Esophagus muscularis mucosa (tissue), 4 donors: Measurements from ENCODE around the gene MMS22L. TPM values are rescaled to one million over a fixed set of nuclear protein-coding genes. Genes with fewer than 3 reads are reported as not detected.

ENCODE experiments used
- DNase-seq: peaks from one replicate; pipeline ENCODE4 v3.0.0-alpha.2; 2017; ENCODE audit errors: extremely low spot score
- H3K27ac ChIP-seq, 4 donors: fragments of 200-600 bp; sonication (generic); replicated peaks in 1 of 4; 1 replicate in 3 of 4; 2 replicates in 1 of 4; pipeline ENCODE4 v1.5.1; 2016 to 2019; ENCODE audit warnings: mild to moderate bottlenecking in 1 of 4
- H3K27me3 ChIP-seq, 4 donors: fragments of 200-600 bp; sonication (generic); one replicate each; pipeline versions ENCODE4 v1.5.1 to v1.6.0; 2016 to 2019
- H3K36me3 ChIP-seq, 4 donors: fragments of 200-600 bp; sonication (generic); one replicate each; pipeline ENCODE4 v1.5.1; 2016 to 2019
- H3K4me1 ChIP-seq, 4 donors: fragments of 200-600 bp; sonication (generic); one replicate each; pipeline ENCODE4 v1.5.1; 2016 to 2019
- H3K4me3 ChIP-seq, 4 donors: fragments of 200-600 bp; sonication (generic); 1 replicate in 2 of 4; 2 replicates in 2 of 4; pipeline ENCODE4 v1.5.1; 2016 to 2019; ENCODE audit warnings: mild to moderate bottlenecking in 4 of 4, moderate library complexity in 1 of 4
- H3K9me3 ChIP-seq, 4 donors: fragments of 200-600 bp; sonication (generic); 1 replicate in 3 of 4; 2 replicates in 1 of 4; pipeline ENCODE4 v1.5.1; 2016 to 2019
- EP300 ChIP-seq: sonication (generic); formaldehyde crosslinking; IDR thresholded peaks from one replicate; pipeline ENCODE4 v1.6.1; 2017; ENCODE audit warnings: antibody characterized with exemption
- POLR2A ChIP-seq: fragments of 450-650 bp; IDR thresholded peaks from one replicate; pipeline ENCODE4 v1.6.1; 2017; ENCODE audit warnings: antibody characterized with exemption, moderate library complexity, mild to moderate bottlenecking, low read depth
- POLR2AphosphoS5 ChIP-seq, 2 donors: sonication (generic); formaldehyde crosslinking; IDR thresholded peaks; one replicate each; pipeline ENCODE4 v1.6.1; 2017; ENCODE audit warnings: antibody characterized with exemption in 2 of 2
- WGBS: methylation state at CpG from one replicate; pipeline ENCODE4 v1.1.5; 2018; 5-methylcytosine and 5-hydroxymethylcytosine counted together
- intact Hi-C: fragments of 100-400 bp; cut with DNase I; formaldehyde crosslinking; loops from one replicate; pipeline ENCODE4 v1.15.1; 2023
- total RNA-seq, 4 donors: library from RNA; depleted of rRNA; stranded (reverse); fragments of >200 nt; gene quantifications; one replicate each; pipeline versions ENCODE4 v1.1.0 to v1.2.1, GENCODE V29; 2016
- TF ChIP-seq, protein P1 (sequence below), 3 experiments: fragments of 200-600 bp in 2 of 3; fragments of 450-650 bp in 1 of 3; sonication (generic) in 2 of 3; IDR thresholded peaks; one replicate each; pipeline ENCODE4 v1.5.1; 2017 to 2019; ENCODE audit warnings: antibody characterized with exemption in 3 of 3, mild to moderate bottlenecking in 2 of 3, moderate library complexity in 1 of 3

Gene MMS22L
- total RNA-seq, 4 donors from 2014 or later, result 2.8 to 5.5 (median 4.0) TPM

DNA sequence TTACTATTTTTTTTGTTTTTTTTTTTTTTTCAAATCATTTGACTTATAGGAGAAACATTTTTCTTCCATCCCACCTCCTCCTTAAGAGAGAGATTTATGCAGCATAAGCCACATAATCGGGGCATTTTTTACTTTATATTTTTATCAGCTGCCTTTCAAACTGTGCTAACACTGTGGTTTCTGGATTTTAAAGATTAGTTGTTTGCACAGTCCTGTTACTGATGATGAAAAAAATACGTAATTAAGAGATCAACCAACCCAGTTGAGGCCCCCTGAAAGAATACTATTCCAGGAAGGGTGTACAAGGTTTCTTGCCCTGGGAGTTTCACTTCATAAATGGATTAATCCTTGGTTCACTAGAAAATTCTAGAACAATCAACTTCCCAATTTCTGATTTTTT lies 68.3 kb downstream of the MMS22L start:
- TF ChIP-seq, protein P1, sequence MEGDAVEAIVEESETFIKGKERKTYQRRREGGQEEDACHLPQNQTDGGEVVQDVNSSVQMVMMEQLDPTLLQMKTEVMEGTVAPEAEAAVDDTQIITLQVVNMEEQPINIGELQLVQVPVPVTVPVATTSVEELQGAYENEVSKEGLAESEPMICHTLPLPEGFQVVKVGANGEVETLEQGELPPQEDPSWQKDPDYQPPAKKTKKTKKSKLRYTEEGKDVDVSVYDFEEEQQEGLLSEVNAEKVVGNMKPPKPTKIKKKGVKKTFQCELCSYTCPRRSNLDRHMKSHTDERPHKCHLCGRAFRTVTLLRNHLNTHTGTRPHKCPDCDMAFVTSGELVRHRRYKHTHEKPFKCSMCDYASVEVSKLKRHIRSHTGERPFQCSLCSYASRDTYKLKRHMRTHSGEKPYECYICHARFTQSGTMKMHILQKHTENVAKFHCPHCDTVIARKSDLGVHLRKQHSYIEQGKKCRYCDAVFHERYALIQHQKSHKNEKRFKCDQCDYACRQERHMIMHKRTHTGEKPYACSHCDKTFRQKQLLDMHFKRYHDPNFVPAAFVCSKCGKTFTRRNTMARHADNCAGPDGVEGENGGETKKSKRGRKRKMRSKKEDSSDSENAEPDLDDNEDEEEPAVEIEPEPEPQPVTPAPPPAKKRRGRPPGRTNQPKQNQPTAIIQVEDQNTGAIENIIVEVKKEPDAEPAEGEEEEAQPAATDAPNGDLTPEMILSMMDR (IDR thresholded peaks at IDR 0.05), result no peak
- no peak for TF ChIP-seq EP300
- no peak for TF ChIP-seq POLR2A
- no peak for TF ChIP-seq POLR2AphosphoS5 (IDR thresholded peaks at IDR 0.05)
- no peaks in the 10 kb centered on the region for H3K27me3 ChIP-seq
- no peak overlapping the region for H3K4me3 ChIP-seq
- no peaks in the 10 kb centered on the region for H3K9me3 ChIP-seq
- WGBS, result 85% methylated on average over 2 of the region's 2 CpGs
- no peaks in the 10 kb centered on the region for H3K36me3 ChIP-seq
- H3K4me1 ChIP-seq, result no peaks in the 10 kb centered on the region
- no peak overlapping the region for H3K27ac ChIP-seq
- intact Hi-C loops, result no loop called here
- DNase-seq, result no peak

DNA sequence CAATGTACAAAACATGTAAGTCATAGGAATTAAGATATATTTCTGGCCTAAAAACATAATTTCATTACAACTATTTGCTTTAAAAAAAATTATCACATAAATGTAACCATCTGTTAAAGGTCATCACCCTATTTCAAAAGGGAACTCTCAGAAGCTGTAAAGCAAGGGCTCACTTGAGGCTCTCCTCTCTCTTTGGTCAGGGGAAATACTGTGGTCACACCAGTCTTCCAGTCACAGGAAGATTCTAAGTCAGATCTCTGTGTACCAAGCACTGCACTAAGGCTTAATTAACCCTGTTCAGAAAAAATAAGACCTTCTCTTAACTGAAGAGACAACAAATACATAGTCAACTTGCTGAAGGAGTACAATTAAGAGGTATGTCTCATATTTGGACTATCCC lies 75.6 kb downstream of the MMS22L start:
- no peak for DNase-seq
- intact Hi-C loops, result no loop called here
- no peak overlapping the region for H3K4me3 ChIP-seq

DNA sequence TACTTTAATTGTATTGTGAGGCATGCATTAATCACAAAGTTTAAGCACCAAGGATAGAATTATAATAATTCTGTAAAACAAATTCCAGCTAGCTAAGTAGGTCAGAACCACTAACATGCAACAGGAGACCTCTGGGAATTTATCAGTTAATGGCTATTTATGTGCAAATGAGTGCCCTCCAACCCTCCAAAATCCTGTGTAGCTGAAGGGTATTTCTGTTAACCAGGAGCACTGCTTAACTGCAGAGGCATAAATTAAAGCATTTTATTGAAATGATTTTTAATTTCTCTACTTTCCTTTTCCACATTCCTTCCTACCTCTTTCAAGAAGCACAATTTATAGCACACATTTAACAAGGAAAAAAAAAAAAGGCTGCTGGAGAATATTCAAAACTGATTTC lies 77.0 kb downstream of the MMS22L start:
- H3K27me3 ChIP-seq, result no peaks in the 10 kb centered on the region
- intact Hi-C loops, result no loop called here
- no peak for DNase-seq
- H3K4me3 ChIP-seq, result no peak overlapping the region
- no peaks in the 10 kb centered on the region for H3K4me1 ChIP-seq
- no peak overlapping the region for H3K27ac ChIP-seq
- TF ChIP-seq POLR2A (no peak), POLR2AphosphoS5 (IDR thresholded peaks at IDR 0.05) (no peak), EP300 (no peak)
- TF ChIP-seq, protein P1 (IDR thresholded peaks at IDR 0.05), result no peak
- no peaks in the 10 kb centered on the region for H3K9me3 ChIP-seq
- no peaks in the 10 kb centered on the region for H3K36me3 ChIP-seq

More for the DNA sequence above, 75.6 kb downstream of the MMS22L start:
- no peak overlapping the region for H3K27ac ChIP-seq
- no peaks in the 10 kb centered on the region for H3K27me3 ChIP-seq
- TF ChIP-seq POLR2A, result no peak
- TF ChIP-seq POLR2AphosphoS5 (IDR thresholded peaks at IDR 0.05), result no peak
- TF ChIP-seq, protein P1 (IDR thresholded peaks at IDR 0.05), result no peak
- no peak for TF ChIP-seq EP300
- H3K36me3 ChIP-seq, result no peaks in the 10 kb centered on the region
- H3K4me1 ChIP-seq, result no peaks in the 10 kb centered on the region
- H3K9me3 ChIP-seq, result no peaks in the 10 kb centered on the region

DNA sequence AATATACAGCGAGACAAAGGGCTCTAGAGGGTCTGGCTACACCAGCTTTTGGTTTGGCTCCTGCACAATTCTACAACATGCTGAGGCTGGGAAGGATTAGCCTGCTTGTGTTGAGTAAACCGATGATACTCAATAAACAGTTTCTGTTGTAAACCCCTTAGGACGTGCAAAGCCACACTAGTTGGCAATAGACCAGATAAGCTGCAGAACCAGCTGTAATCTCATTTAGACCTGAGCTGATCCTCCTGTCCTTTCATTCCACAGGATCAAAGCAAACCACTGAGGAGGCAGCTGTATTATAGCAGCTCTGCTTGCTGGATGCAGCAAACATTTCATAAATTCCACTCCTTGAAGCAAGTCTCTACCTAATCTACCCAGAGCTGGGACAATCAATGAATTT lies 79.7 kb downstream of the MMS22L start:
- TF ChIP-seq POLR2A (no peak), EP300 (no peak), POLR2AphosphoS5 (IDR thresholded peaks at IDR 0.05) (no peak)
- TF ChIP-seq, protein P1 (IDR thresholded peaks at IDR 0.05), result no peak
- WGBS, result 76% methylated on average over 3 of the region's 3 CpGs

DNA sequence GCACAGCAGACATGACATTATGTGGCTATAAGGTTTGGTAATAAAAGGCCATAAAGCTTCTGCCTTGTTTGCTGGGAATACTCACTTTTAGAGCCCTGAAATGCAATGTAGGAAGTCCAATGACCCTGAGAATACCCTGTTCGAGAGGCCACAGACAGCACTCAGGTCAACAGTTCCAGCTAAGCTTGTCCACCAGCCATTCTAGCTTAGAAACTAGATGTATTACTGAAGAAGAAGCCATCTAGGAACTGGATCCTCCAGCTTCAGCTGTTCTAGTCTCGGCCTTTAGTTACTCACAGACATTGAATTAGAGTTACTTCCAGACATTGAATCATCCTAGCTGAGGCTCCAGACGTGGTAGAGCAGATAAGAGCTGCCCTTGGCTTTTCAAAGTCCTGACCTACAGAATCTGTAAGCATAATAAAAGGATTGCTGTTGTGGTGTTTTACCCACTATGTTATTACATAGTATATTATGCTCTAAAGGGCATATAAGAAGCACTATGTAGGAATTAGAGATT lies 84.9 kb downstream of the MMS22L start:
- DNase-seq, result no peak
- WGBS, result 97% methylated on average over 3 of the region's 3 CpGs

More for the DNA sequence above, 79.7 kb downstream of the MMS22L start:
- Histone ChIP-seq H3K4me1 (no peaks in the 10 kb centered on the region), H3K27me3 (no peaks in the 10 kb centered on the region), H3K4me3 (no peak overlapping the region), H3K27ac (no peak overlapping the region), H3K36me3 (no peaks in the 10 kb centered on the region), H3K9me3 (no peaks in the 10 kb centered on the region)
- DNase-seq, result no peak
- intact Hi-C loops, result no loop called here

More for the DNA sequence above, 84.9 kb downstream of the MMS22L start:
- H3K27ac ChIP-seq, result no peak overlapping the region
- H3K27me3 ChIP-seq, result no peaks in the 10 kb centered on the region
- peaks cover 0 to 7% (median 3%) of the 10 kb centered on the region in 4 donors for H3K4me1 ChIP-seq
- TF ChIP-seq, protein P1 (IDR thresholded peaks at IDR 0.05), result no peak
- TF ChIP-seq POLR2AphosphoS5 (IDR thresholded peaks at IDR 0.05), result no peak
- no peak for TF ChIP-seq EP300
- TF ChIP-seq POLR2A, result no peak
- no peak overlapping the region for H3K4me3 ChIP-seq
- H3K36me3 ChIP-seq, result no peaks in the 10 kb centered on the region
- intact Hi-C loops, result no loop called here
- H3K9me3 ChIP-seq, result no peaks in the 10 kb centered on the region
